Hippocampal formation (tissue), 2 donors: ENCODE results near the gene SH2D3A.
"Not testable (repeated sequence)": the region's sequence is repeated elsewhere in the genome, so short reads cannot be mapped to it uniquely, and the experiment has no call there.

Source experiments
- DNase-seq, 2 donors: peaks; one replicate each; lab custom pipeline; 2025; lab: John Stamatoyannopoulos, UW

Gene SH2D3A

GRCh38 chr19:6761053-6761676 is 6.1 kb downstream of the SH2D3A start:
- DNase-seq, result no peak

GRCh38 chr19:6760606-6761005 is 6.6 kb downstream of the SH2D3A start:
- no peak for DNase-seq

- DNase-seq, result no peak
Observed at GRCh38 chr19:6754653-6755463, 12.4 kb downstream of the SH2D3A start.

- no peak for DNase-seq
Observed at GRCh38 chr19:6754136-6754535, 13.1 kb downstream of the SH2D3A start.

- no peak for DNase-seq
Observed at GRCh38 chr19:6753178-6754031, 13.8 kb downstream of the SH2D3A start.

- no peak for DNase-seq
Observed at GRCh38 chr19:6752256-6753177, 14.7 kb downstream of the SH2D3A start.

GRCh38 chr19:6751189-6751588 is 16.0 kb downstream of the SH2D3A start:
- no peak for DNase-seq

- DNase-seq, result no peak
Observed at GRCh38 chr19:6750062-6750461, 17.2 kb downstream of the SH2D3A start.

GRCh38 chr19:6748543-6748942 is 18.7 kb downstream of the SH2D3A start:
- DNase-seq, result not testable (repeated sequence)

GRCh38 chr19:6745965-6746364 is 21.3 kb downstream of the SH2D3A start:
- no peak for DNase-seq

GRCh38 chr19:6744381-6745301 is 22.6 kb downstream of the SH2D3A start:
- peak in 1 of 2 donors; percentile 45 for DNase-seq

- DNase-seq, result no peak
Observed at GRCh38 chr19:6743714-6744380, 23.4 kb downstream of the SH2D3A start.

GRCh38 chr19:6743066-6743465 is 24.2 kb downstream of the SH2D3A start:
- DNase-seq, result no peak

GRCh38 chr19:6740589-6741343 is 26.5 kb downstream of the SH2D3A start:
- no peak for DNase-seq

- DNase-seq, result no peak
Observed at GRCh38 chr19:6739883-6740588, 27.2 kb downstream of the SH2D3A start.

- peak; percentile 65 to 70 for DNase-seq
Observed at GRCh38 chr19:6739390-6739882, 27.8 kb downstream of the SH2D3A start, which contains the start of gene TRIP10. Gene TRIP10, plus strand, starts transcription at chr19:6739680. Its CDS starts 82 bp downstream, at chr19:6739762.

- DNase-seq, result no peak
Observed at GRCh38 chr19:6738787-6739389, 28.3 kb downstream of the SH2D3A start.
